ENCODE data around the gene NUDT22.

The NUDT22 gene

GRCh38 chr11:64206457-64207255 is 19.4 kb upstream of the NUDT22 start, which contains the start of gene FERMT3:
FERMT3 (plus strand) TSS chr11:64206721; CDS start chr11:64207365, 644 bp downstream.
- no peak for DNase-seq (ENCODE audit: low read depth in 2 of 2)

GRCh38 chr11:64207256-64208085 is 18.6 kb upstream of the NUDT22 start:
- DNase-seq (ENCODE audit: low read depth in 2 of 2) = peak; percentile 32 to 36

- DNase-seq (ENCODE audit: low read depth in 2 of 2) = no peak
Observed at GRCh38 chr11:64208086-64208795, 17.8 kb upstream of the NUDT22 start.

GRCh38 chr11:64208796-64209562 is 17.1 kb upstream of the NUDT22 start:
- no peak for DNase-seq (ENCODE audit: low read depth in 2 of 2)

GRCh38 chr11:64209563-64209843 is 16.6 kb upstream of the NUDT22 start:
- DNase-seq (ENCODE audit: low read depth in 2 of 2) = no peak

GRCh38 chr11:64210301-64211020 is 15.6 kb upstream of the NUDT22 start:
- DNase-seq (ENCODE audit: low read depth in 2 of 2) = no peak

GRCh38 chr11:64211181-64211872 is 14.7 kb upstream of the NUDT22 start:
- no peak for DNase-seq (ENCODE audit: low read depth in 2 of 2)

GRCh38 chr11:64216879-64217278 is 9.2 kb upstream of the NUDT22 start:
- no peak for DNase-seq (ENCODE audit: low read depth in 2 of 2)

- no peak for DNase-seq (ENCODE audit: low read depth in 2 of 2)
Observed at GRCh38 chr11:64218628-64219353, 7.3 kb upstream of the NUDT22 start.

- DNase-seq (ENCODE audit: low read depth in 2 of 2) = no peak
Observed at GRCh38 chr11:64219354-64219684, 6.8 kb upstream of the NUDT22 start.

GRCh38 chr11:64219755-64220154 is 6.3 kb upstream of the NUDT22 start:
- DNase-seq (ENCODE audit: low read depth in 2 of 2) = no peak

- no peak for DNase-seq (ENCODE audit: low read depth in 2 of 2)
Observed at GRCh38 chr11:64220271-64220670, 5.8 kb upstream of the NUDT22 start.

- no peak for DNase-seq (ENCODE audit: low read depth in 2 of 2)
Observed at GRCh38 chr11:64220798-64221197, 5.3 kb upstream of the NUDT22 start.

- DNase-seq (ENCODE audit: low read depth in 2 of 2) = no peak
Observed at GRCh38 chr11:64222651-64223000, 3.4 kb upstream of the NUDT22 start.

GRCh38 chr11:64223001-64223651 is 2.9 kb upstream of the NUDT22 start:
- DNase-seq (ENCODE audit: low read depth in 2 of 2) = no peak

- no peak for DNase-seq (ENCODE audit: low read depth in 2 of 2)
Observed at GRCh38 chr11:64224151-64224890, 1.8 kb upstream of the NUDT22 start.

GRCh38 chr11:64224891-64225607 is 1.0 kb upstream of the NUDT22 start:
- DNase-seq (ENCODE audit: low read depth in 2 of 2) = no peak

GRCh38 chr11:64226507-64227051 is 505 bp downstream of the NUDT22 start:
- no peak for DNase-seq (ENCODE audit: low read depth in 2 of 2)
